ENCODE measurements around the gene CEMIP2.

The CEMIP2 gene

DNA sequence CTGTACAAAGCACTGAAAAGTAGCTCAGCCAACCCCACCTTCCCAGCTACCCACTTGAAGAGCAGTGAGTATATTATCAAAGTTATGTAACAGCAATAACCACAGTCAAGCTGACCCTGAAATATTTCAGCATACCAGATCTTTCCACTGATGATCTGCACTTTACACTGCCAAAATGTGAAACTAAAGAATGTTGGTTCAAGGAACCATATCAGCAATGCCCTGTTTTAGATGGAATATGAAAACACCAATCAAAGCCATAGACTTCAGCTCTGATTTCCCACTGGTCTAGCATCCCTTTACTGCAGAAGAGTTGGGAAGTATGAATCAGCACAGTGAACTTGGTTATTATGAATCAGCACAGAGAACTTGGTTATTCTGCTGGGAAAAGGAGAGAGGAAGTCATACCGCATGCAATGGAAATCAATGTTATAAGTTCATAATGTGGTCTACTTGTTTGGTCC, 20.0 kb downstream of the CEMIP2 start:
- in situ Hi-C loops (cut with HindIII; ENCODE audit: low sequenced_read_pairs): no loop called here

- in situ Hi-C loops (cut with HindIII; ENCODE audit: low sequenced_read_pairs): no loop called here
These were observed 20.7 kb downstream of the CEMIP2 start for GRCh38 chr9:71747576-71747975.

- in situ Hi-C loops (cut with HindIII; ENCODE audit: low sequenced_read_pairs): no loop called here
These were observed 21.6 kb downstream of the CEMIP2 start for GRCh38 chr9:71746758-71747125.

DNA sequence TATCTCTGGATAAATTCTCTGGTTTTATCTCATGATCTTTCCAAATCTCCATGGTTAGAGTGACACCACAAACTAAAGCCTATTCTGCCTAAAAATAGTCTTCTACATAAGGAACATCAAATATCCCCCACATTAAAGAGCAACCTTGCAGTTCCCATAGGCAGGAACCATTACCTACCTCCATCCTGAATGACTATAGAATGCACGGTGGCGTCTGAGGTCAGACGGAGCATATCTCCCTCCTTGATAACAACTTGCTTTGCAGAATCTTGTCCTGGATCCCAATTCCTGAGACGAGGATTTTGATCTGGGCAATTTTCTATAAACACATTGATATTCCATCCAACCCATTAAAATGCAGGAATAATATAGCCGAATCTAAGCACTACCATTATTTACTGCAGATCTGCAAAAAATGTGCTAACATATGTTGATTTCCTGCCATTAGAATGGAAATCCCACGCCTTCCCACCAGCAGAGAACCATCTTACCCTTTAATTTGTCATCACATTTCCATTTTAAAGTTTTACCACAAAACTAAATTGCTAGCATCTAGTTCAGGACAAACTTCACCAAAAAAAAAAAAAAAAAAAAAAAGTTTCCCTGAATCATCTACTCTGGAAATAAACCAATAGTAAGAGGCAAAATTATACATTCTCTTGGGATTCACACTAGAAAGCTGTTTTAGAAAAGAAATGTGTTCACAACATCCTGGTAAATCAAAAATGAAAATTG, 22.1 kb downstream of the CEMIP2 start:
- in situ Hi-C loops (cut with HindIII; ENCODE audit: low sequenced_read_pairs): no loop called here

DNA sequence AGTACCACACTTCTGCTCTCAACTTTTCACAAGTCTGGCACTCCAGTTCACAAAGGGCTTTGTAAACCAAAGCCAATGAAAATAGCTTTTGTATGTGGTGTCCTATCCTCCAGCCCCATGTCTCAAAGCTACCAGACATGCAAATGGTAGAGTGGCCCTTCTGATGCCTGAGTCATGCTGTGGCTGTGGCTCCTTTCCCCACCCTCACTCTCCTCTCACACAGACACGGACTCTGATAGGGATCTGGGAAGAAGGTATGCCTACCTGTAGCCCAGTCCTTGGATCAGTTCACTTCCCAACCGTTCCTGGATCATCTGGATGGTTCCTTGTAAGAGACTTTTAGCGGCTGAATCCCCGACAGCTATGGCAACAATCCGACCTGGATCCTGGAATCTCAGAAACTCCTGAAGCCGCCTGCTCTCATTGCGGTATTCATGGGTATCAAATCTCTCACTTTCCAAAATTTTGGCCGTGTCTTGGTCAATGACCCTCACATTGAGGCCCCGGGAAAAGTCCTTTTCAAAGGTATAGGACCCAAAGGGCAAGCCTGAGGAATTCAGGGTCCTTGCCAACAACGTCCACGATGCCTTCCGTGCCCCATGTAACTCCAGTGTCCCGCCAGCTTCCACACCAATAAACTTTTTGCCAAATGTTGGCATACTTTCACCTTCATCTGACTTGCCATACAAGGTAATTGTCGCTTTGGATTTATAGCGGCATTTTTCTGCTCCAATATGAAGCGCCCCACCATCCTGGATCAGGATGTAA, 23.4 kb downstream of the CEMIP2 start:
- in situ Hi-C loops (cut with HindIII; ENCODE audit: low sequenced_read_pairs): no loop called here

GRCh38 chr9:71743882-71744281, 24.4 kb downstream of the CEMIP2 start:
- in situ Hi-C loops (cut with HindIII; ENCODE audit: low sequenced_read_pairs): no loop called here

GRCh38 chr9:71743217-71743705, 25.1 kb downstream of the CEMIP2 start:
- in situ Hi-C loops (cut with HindIII; ENCODE audit: low sequenced_read_pairs): no loop called here

DNA sequence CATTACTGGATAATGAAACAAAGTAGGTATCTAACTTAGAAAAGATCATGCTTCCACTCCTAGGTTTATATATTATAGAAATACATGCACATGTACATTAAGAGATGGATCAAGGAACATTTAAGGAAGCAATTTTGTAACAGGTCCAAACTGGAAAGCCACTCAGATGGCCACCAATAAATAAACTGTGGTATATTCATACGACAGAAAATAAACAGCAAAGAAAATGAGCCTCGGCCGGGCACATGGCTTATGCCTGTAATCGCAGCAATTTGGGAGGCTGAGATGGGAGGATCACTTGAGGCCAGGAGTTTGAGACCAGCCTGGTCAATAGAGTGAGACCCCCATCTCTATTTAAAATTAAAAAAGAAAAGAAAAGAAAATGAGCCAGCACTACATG, 25.6 kb downstream of the CEMIP2 start:
- in situ Hi-C loops (cut with HindIII; ENCODE audit: low sequenced_read_pairs): no loop called here

GRCh38 chr9:71741926-71742648, 26.2 kb downstream of the CEMIP2 start:
- in situ Hi-C loops (cut with HindIII; ENCODE audit: low sequenced_read_pairs): no loop called here

- in situ Hi-C loops (cut with HindIII; ENCODE audit: low sequenced_read_pairs): no loop called here
These were observed 28.1 kb downstream of the CEMIP2 start for GRCh38 chr9:71740199-71740598.

- in situ Hi-C loops (cut with HindIII; ENCODE audit: low sequenced_read_pairs): no loop called here
These were observed 30.9 kb downstream of the CEMIP2 start for GRCh38 chr9:71737455-71737854.

DNA sequence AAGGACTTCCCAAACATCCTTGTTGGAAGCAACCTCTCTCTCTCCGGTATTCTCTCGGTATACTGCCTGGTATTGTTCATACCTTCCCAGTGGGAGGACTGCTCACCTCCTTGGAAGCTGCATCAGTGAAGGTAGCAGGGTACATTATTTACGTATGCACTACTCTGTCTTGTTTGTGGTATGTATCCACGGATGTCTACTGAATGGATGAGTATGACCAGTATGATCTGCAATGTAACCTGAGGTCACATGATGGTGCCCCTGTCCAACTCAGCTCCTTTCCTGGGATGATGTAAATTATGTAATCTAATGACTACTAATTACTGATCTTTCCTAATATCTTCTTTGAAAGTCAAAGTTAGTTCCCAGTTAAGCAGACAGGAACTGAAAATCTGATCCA, 32.1 kb downstream of the CEMIP2 start:
- in situ Hi-C loops (cut with HindIII; ENCODE audit: low sequenced_read_pairs): no loop called here

DNA sequence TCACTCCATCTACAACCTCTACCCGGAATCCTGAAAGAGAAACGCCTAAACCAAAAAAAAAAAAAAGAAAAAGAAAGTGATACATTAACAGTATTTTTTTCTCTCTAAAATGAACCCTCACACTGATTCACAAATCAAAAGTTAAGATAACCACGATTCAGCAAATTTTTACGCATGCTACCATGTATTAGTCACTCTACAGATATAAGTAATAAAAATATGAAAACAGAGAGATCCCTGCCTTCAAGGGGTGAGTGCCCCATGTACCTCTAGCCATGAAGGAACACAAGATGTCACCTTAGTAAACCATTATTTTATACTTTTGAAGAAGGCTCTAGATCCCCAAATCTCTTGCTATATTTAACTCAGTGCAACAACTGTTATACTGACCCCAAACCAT, 33.4 kb downstream of the CEMIP2 start:
- in situ Hi-C loops (cut with HindIII; ENCODE audit: low sequenced_read_pairs): no loop called here

DNA sequence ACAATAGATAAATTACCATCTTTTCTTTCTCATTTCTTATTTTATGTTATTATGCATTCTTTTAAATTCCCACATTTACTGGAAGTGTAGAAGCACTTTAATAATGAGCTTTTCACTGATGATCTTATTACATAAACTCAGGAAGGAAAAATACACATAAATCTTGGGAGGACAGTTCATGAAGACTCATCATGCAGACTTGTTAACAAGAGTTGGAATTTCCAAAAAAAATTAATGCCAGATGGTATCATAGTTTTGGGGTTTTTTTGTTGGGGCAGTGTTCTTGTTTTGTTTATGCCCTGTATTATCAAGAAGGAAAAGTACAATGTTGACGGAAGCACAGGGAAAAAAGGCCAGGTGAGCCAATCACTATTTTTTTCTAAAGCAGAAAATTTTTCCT, 35.1 kb downstream of the CEMIP2 start:
- in situ Hi-C loops (cut with HindIII; ENCODE audit: low sequenced_read_pairs): no loop called here

DNA sequence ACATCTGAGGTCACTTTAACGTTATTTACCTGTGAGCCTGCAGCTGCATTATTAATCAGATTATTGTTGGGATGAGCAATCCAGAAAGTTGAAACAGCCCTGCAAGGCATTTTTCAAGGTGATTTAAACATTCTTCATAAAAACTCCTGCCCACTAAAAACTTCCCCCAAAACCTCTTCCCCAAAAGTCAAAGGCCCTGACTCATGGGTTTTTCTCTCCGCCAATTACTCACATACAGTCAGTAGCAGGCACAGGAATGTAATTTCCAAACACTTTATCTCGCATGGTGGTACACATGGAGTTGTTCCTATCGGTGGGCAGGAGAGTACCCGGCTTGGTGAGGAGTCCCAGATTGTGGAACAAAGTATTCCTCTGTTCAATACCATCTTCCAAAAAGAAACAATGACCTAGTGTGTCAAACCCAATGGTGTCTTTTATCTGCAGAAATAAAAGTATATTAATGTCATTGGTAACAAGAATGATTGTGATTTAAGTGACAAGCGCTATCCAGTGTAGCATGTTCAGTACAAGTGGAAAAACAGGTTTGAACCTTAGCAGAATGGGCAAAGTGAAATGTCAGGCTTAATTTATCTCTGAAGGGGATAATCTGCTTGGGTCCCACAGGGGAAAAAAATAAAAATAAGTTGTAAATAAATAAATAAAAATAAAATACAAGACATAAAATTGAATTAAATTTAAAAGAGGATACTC, 38.3 kb downstream of the CEMIP2 start:
- in situ Hi-C loops (cut with HindIII; ENCODE audit: low sequenced_read_pairs): no loop called here

- in situ Hi-C loops (cut with HindIII; ENCODE audit: low sequenced_read_pairs): no loop called here
These were observed 41.6 kb downstream of the CEMIP2 start for GRCh38 chr9:71726723-71727122.

DNA sequence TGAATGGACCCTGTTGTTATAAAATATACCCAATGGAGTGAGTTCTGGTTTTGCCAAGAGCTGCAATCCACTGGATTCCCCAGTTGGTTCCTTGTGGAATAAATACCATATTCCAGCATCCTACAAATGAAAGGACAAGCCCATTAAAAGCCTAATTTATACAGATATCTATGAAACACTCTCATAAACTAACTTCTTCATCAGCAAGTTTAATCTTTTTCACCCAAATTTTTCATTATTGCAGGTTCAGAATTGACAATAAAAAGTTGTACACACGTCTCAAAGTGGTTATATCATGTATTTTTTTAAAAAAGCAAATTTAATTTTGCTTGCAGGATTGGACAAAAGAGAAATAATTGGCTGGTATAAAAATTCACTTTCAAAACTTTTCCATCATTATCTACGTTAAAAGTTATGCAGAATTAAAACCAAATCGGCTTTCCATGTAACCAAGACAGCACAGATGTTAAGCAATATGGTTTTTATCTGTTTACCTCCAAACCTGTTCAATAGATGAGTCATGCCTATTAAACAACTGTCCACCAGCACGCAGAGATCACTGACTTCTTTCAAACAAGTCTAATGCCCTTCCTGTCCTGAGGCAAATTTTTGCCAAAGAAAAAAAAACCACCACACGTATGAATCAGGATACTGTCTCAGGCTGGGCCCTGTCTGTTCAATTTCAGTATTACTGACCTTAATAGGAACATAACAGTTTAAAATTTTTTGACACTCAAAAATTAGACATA, 42.5 kb downstream of the CEMIP2 start:
- in situ Hi-C loops (cut with HindIII; ENCODE audit: low sequenced_read_pairs): no loop called here

DNA sequence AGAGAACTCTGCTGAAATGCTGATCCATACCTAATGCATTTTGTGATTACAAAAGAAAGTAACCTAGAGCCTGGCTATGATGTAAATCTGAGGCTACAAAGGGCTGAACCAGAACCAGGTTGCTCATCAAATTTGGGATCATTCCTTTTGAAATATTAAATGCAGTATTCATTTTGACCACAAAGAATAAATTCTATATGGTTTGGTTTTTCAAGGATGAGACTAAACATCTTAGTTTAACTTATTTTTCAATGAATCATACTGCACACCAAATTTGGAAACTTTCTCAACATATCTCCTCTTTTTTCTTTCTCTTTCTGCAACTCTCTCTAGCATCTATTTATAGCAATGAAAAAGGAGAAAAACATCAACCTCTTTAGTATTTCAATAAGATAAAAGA, 46.5 kb downstream of the CEMIP2 start:
- in situ Hi-C loops (cut with HindIII; ENCODE audit: low sequenced_read_pairs): no loop called here

DNA sequence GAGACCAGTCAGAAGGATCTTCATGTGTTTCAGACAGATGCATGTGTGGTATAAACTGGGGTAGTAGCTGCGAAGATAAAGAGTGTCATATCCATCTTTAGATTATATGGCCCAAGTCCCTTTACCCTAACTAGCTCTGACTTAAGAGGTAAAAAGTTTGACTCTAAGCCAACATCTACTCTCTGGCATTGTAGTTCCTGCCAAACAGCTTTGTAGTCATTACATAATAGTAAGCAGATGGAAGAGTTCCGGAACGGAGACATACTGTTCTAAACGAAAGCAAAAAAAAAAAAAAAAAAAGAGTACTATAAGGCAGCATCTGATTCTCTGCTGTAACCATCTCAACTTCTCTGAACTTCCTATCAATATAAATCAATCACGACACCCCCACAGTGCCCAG, 48.8 kb downstream of the CEMIP2 start:
- in situ Hi-C loops (cut with HindIII; ENCODE audit: low sequenced_read_pairs): loop anchor here (5.0 kb wide), 2 partner anchors 78 to 107 kb away; no protein-coding TSS in a partner anchor

DNA sequence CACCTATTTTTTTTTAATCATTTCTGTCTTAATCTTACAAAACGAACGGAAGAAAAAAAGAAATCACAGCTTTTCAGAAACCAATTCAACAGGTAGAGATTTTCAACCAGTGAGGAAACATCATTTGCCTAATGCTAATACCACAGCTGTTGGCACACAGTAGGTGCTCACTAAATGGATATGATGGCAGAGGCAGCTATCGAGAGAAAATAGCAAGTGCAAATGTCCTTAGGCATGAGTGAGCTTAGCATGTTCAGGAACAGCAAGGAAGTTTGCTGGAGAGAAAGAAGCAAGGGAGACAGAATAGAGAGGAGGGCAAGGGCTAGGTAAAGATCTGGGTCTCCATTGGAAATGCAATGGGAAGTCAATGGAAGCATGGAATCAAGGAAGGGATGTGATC, 49.2 kb downstream of the CEMIP2 start:
- in situ Hi-C loops (cut with HindIII; ENCODE audit: low sequenced_read_pairs): loop anchor here (5.0 kb wide), 2 partner anchors 78 to 107 kb away; no protein-coding TSS in a partner anchor

All from endothelial cell of hepatic sinusoid (primary cell).